MM.1S (cell line): ENCODE measurements around the gene ACTN4.

Source experiments
- EZH2 ChIP-seq: fragments of 300-600 bp; sonication (generic); optimal IDR thresholded peaks from 2 replicates; pipeline ENCODE3; 2017; ENCODE audit warnings: low read depth, mild to moderate bottlenecking, antibody characterized with exemption, low read length, mixed read lengths
- EZH2phosphoT487 ChIP-seq: fragments of 300-600 bp; sonication (generic); IDR thresholded peaks from 2 replicates; pipeline ENCODE4 v1.6.1; 2018; ENCODE audit warnings: antibody characterized with exemption, low read length
- TF ChIP-seq, protein P1 (sequence below): fragments of 300-600 bp; sonication (generic); IDR thresholded peaks from 2 replicates; pipeline ENCODE4 v1.5.1; 2016; ENCODE audit warnings: antibody characterized with exemption, low read length, mixed read lengths

DNA sequence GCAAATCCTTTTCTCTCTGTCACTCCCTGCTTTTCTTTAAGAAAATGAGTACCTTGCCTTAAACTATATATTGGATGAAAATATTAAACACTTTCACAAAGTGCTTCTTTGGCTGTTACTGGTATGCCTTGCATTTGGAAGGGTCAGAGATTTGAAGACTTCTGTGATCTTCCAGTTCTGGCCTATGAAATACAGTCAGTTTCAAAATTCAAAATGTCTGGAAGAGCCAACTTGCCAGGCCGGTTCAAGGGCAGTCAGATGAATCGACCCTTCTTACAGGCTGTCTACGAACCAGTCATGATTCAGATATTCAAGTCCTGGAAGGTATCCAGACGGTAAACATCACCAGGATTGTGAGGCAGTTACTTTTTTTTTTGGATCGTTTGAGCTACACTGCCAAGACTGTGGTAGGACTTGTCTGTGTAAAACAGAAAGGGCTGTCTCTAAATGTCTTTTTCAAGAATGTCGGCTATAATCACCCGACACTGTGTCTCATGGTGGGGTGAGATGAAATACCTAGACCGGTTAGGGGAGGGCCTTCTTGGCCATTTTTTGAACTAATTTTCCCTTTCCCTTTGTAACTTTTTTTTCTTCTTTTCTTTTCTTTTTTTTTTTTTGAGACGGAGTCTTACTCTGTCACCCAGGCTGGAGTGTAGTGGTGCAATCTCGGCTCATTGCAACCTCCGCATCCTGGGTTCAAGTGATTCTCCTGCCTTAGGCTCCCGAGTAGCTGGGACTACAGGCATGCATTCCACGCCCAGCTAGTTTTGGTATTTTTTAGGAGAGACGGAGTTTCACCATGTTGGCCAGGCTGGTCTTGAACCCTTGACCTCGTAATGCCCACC is 11.2 kb downstream of the ACTN4 start:
- TF ChIP-seq, protein P1, sequence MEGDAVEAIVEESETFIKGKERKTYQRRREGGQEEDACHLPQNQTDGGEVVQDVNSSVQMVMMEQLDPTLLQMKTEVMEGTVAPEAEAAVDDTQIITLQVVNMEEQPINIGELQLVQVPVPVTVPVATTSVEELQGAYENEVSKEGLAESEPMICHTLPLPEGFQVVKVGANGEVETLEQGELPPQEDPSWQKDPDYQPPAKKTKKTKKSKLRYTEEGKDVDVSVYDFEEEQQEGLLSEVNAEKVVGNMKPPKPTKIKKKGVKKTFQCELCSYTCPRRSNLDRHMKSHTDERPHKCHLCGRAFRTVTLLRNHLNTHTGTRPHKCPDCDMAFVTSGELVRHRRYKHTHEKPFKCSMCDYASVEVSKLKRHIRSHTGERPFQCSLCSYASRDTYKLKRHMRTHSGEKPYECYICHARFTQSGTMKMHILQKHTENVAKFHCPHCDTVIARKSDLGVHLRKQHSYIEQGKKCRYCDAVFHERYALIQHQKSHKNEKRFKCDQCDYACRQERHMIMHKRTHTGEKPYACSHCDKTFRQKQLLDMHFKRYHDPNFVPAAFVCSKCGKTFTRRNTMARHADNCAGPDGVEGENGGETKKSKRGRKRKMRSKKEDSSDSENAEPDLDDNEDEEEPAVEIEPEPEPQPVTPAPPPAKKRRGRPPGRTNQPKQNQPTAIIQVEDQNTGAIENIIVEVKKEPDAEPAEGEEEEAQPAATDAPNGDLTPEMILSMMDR = no peak
- TF ChIP-seq EZH2phosphoT487 = no peak
- TF ChIP-seq EZH2 = no peak
